Urinary bladder (tissue), 4 donors: Measurements from ENCODE around the gene ACACA. TPM values are rescaled to one million over a fixed set of nuclear protein-coding genes. Genes with fewer than 3 reads are reported as not detected.

Source experiments
- DNase-seq: peaks from one replicate; pipeline ENCODE4 v3.0.0-alpha.2; 2015; ENCODE audit errors: extremely low spot score
- H3K27ac ChIP-seq: one replicate; pipeline ENCODE4 v1.5.1; 2013; ENCODE audit warnings: low read depth, mild to moderate bottlenecking, moderate library complexity
- H3K36me3 ChIP-seq: one replicate; pipeline ENCODE4 v1.6.1; 2013; ENCODE audit warnings: mild to moderate bottlenecking, moderate library complexity; ENCODE audit not compliant: insufficient read depth
- H3K4me1 ChIP-seq: one replicate; pipeline ENCODE4 v1.6.1; 2013; ENCODE audit warnings: mild to moderate bottlenecking, moderate library complexity; ENCODE audit not compliant: insufficient read depth
- H3K4me3 ChIP-seq: one replicate; pipeline ENCODE4 v1.5.1; 2013; ENCODE audit warnings: low read depth, low read length
- WGBS: extraction: QIAGEN DNeasy Blood & Tissue Kit; methylation state at CpG from one replicate; pipeline ENCODE4 v1.1.7; 2013; 5-methylcytosine and 5-hydroxymethylcytosine counted together
- polyA plus RNA-seq: library from polyadenylated mRNA; stranded (reverse); fragments of 200-250 nt; gene quantifications from one replicate; pipeline ENCODE4 v1.2.3, GENCODE V29; 2013
- total RNA-seq: library from RNA; depleted of rRNA; stranded (reverse); fragments of >200 nt; gene quantifications from one replicate; pipeline ENCODE4 v1.2.3, GENCODE V29; 2014
- donor health status: healthy with polysubstance abuse.
- donor health status: healthy.

Gene ACACA
- total and polyA plus RNA-seq, 2 donors: 31.7 to 70.6 TPM

- peaks cover 5% of the 10 kb centered on the region for H3K36me3 ChIP-seq
- H3K4me3 ChIP-seq: no peak overlapping the region
- DNase-seq: no peak
- H3K4me1 ChIP-seq: no peaks in the 10 kb centered on the region
- H3K27ac ChIP-seq: no peak overlapping the region
Observed at GRCh38 chr17:37176723-37177122, 229.9 kb downstream of the ACACA start.

- DNase-seq: no peak
Observed at GRCh38 chr17:37174205-37174604, 232.4 kb downstream of the ACACA start.

DNA sequence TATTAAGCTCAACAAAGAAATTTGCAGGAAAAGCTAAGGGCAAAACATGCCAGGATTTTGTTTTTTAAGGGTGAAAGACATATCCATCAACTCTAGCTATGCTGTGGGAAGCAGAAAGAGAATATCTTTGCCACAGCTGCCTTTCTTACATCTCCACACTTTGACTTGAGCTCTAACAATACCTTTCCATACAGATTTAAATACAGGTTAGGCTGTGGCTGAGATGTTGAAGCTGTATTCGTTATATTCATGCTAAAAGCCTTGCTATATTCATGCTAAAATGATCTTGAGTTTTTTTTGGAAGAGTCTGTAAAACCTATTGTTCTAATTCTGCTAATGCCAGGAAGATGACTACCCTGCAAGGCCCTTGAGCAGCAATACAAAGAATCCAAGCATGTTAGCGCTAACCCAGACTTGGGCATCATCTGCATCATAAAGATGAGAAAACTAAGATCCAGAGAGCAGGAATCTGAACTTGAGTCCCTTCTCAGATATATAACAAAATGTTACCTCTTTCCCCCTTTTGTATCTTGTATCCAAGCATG is 235.7 kb downstream of the ACACA start:
- 78% methylated on average over 2 of the region's 2 CpGs for WGBS
- no peaks in the 10 kb centered on the region for H3K36me3 ChIP-seq
- no peak overlapping the region for H3K27ac ChIP-seq
- DNase-seq: no peak
- H3K4me1 ChIP-seq: no peaks in the 10 kb centered on the region
- H3K4me3 ChIP-seq: no peak overlapping the region

More at GRCh38 chr17:37174205-37174604, 232.4 kb downstream of the ACACA start:
- H3K4me3 ChIP-seq: no peak overlapping the region
- no peak overlapping the region for H3K27ac ChIP-seq
- WGBS: 74% methylated on average over 5 of the region's 5 CpGs
- H3K4me1 ChIP-seq: no peaks in the 10 kb centered on the region
- H3K36me3 ChIP-seq: peaks cover 5% of the 10 kb centered on the region

DNA sequence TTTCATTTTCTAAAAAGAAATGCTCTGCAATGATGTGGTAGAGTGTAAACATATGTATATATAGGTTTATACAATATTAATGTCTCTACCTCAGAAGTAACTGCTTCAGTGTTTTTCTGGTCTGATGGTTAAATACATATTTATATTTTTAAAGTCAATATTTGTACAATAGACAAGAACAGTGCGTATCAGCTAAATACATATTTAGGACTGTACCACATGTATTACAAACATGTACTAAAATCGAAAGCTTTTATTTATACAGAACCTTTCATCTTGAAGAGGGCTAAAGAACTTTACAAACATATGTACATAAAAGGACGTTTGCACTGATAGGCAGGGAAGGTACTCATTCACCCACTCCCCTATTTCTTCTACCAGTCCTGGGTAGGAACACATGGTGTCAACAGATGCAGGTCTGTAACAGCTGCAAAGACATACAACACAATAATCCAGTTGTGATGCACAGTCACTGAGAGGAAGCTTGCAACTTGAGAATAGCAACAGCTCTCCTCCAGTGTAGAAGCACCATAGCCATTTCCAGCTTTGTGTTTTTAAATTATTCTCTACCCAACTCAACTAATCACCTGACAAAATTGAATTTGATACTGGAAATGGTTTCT is 237.8 kb downstream of the ACACA start:
- no peaks in the 10 kb centered on the region for H3K36me3 ChIP-seq
- H3K4me1 ChIP-seq: no peaks in the 10 kb centered on the region
- WGBS: 51% methylated on average over 3 of the region's 3 CpGs
- H3K27ac ChIP-seq: no peak overlapping the region
- DNase-seq: no peak
- no peak overlapping the region for H3K4me3 ChIP-seq

GRCh38 chr17:37167756-37168155 is 238.9 kb downstream of the ACACA start:
- H3K4me1 ChIP-seq: no peaks in the 10 kb centered on the region
- no peak for DNase-seq
- H3K4me3 ChIP-seq: no peak overlapping the region
- H3K27ac ChIP-seq: no peak overlapping the region
- no peaks in the 10 kb centered on the region for H3K36me3 ChIP-seq
- WGBS: 98% methylated on average over 1 of the region's 1 CpG

- H3K4me1 ChIP-seq: no peaks in the 10 kb centered on the region
Observed at GRCh38 chr17:37164057-37164456, 242.6 kb downstream of the ACACA start.

GRCh38 chr17:37162800-37163199 is 243.8 kb downstream of the ACACA start:
- 95% methylated on average over 6 of the region's 6 CpGs for WGBS
- DNase-seq: no peak
- Histone ChIP-seq H3K4me3 (no peak overlapping the region), H3K27ac (no peak overlapping the region), H3K4me1 (no peaks in the 10 kb centered on the region), H3K36me3 (peaks cover 2% of the 10 kb centered on the region)

More at GRCh38 chr17:37164057-37164456, 242.6 kb downstream of the ACACA start:
- no peak overlapping the region for H3K4me3 ChIP-seq
- WGBS: 91% methylated on average over 2 of the region's 2 CpGs
- no peak overlapping the region for H3K27ac ChIP-seq
- peaks cover 2% of the 10 kb centered on the region for H3K36me3 ChIP-seq
- no peak for DNase-seq

GRCh38 chr17:37160944-37161343 is 245.7 kb downstream of the ACACA start:
- DNase-seq: no peak
- Histone ChIP-seq H3K4me3 (no peak overlapping the region), H3K27ac (no peak overlapping the region), H3K4me1 (no peaks in the 10 kb centered on the region), H3K36me3 (peaks cover 2% of the 10 kb centered on the region)

GRCh38 chr17:37158290-37158689 is 248.3 kb downstream of the ACACA start:
- DNase-seq: no peak
- 94% methylated on average over 5 of the region's 5 CpGs for WGBS
- H3K4me3 ChIP-seq: no peak overlapping the region
- H3K27ac ChIP-seq: no peak overlapping the region
- H3K36me3 ChIP-seq: peaks cover 2% of the 10 kb centered on the region
- no peaks in the 10 kb centered on the region for H3K4me1 ChIP-seq

DNA sequence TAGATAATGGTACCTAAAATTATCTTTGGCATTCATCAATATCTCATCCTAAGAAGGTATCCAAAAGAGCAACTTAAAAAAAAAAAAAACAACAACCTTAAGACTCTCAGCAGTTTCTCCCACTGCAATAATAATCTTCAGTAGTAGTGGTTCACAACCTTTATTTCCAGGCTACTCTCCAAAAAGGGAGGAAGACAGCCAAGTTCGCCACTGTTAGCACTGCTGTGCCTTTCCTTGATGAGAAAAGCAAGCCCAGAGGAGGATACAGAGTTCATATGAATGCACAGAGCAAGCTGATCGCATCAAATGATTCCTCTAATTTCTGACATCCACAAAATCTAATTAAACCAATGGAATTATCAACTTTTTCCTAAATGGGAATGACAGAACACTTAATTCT is 258.5 kb downstream of the ACACA start:
- Histone ChIP-seq H3K4me1 (no peaks in the 10 kb centered on the region), H3K36me3 (peaks cover 2% of the 10 kb centered on the region), H3K4me3 (no peak overlapping the region), H3K27ac (no peak overlapping the region)
- DNase-seq: no peak
- 68% methylated on average over 2 of the region's 2 CpGs for WGBS

DNA sequence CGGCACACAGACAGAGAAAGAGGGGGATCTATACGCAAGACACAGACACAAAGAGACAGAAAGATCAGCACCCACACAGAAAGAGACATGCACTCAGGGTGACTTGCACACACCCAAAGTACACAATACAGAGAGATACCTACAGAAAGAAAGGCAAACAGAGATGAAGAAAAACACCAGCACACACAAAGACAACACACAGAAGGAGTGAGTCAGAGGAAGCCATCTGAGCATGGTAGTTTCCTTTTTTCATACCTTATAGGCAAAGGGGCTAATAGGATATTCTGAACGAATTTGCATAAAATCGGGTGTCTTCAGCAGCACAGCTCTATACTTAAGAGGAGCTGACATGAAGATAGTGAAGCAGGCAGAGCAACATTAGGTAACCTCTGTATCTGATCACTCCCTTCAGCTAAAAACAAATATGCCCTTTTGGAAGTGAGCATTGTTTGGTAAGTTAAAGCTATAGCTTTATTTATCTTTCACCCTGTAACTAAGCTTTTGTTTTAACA is 259.3 kb downstream of the ACACA start:
- Histone ChIP-seq H3K4me1 (no peaks in the 10 kb centered on the region), H3K36me3 (peaks cover under 1% of the 10 kb centered on the region), H3K4me3 (no peak overlapping the region), H3K27ac (no peak overlapping the region)
- WGBS: 72% methylated on average over 4 of the region's 4 CpGs
- DNase-seq: no peak

DNA sequence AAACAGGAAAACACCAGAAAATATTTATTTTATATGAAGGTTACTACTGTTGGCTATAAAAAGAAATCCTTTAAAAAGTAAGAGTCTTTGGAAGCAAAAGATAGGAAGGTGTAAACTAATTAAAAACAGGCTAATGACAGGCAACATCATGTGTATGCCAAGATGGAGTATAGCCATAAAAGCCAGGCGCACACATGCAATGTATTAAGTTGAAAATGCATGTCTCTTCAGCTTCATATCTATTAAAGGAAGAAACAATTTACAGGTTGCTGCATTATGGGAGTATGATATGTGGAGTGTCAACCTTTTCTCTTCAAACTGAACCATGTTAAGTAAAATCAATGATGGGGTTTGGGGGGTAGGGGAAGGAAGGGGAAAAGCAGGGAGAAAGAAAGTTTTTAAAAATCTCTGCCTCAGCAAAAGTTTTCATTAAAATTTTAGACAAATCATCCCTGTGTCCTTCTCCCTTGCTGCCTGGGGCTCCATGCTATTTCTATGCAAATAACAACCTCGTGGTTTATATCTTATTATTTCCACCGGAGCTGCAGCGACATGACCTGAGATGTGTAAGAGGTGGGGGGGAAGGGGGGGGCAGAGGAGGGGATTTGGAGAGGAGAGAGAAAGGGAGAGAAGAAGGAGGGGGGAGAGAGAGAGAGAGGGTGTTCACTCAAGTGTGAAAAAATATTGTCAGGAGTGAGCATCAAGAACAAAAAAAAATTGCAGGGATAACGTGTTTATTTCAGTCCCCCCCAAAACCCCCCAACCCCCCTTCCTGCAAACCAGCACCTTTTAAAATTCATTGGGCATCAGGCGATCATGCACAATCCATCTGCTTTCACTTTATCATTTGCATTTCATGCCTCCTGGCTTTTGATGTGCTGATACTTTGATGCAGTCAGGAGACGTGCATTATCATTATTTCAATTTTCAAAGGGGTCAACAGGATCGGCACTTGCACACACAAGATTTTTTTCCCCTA is 260.3 kb downstream of the ACACA start:
- Histone ChIP-seq H3K27ac (no peak overlapping the region), H3K4me3 (no peak overlapping the region), H3K4me1 (no peaks in the 10 kb centered on the region), H3K36me3 (no peaks in the 10 kb centered on the region)
- 83% methylated on average over 8 of the region's 8 CpGs for WGBS
- no peak for DNase-seq

- DNase-seq: no peak
- 90% methylated on average over 7 of the region's 7 CpGs for WGBS
- H3K4me1 ChIP-seq: no peaks in the 10 kb centered on the region
- H3K27ac ChIP-seq: no peak overlapping the region
- H3K36me3 ChIP-seq: no peaks in the 10 kb centered on the region
- H3K4me3 ChIP-seq: no peak overlapping the region
Observed at GRCh38 chr17:37144075-37144701, 262.4 kb downstream of the ACACA start.
